ENCODE measurements around the gene CDH20.
"Not testable (repeated sequence)": the region's sequence is repeated elsewhere in the genome, so short reads cannot be mapped to it uniquely, and the experiment has no call there.

Gene CDH20

DNA sequence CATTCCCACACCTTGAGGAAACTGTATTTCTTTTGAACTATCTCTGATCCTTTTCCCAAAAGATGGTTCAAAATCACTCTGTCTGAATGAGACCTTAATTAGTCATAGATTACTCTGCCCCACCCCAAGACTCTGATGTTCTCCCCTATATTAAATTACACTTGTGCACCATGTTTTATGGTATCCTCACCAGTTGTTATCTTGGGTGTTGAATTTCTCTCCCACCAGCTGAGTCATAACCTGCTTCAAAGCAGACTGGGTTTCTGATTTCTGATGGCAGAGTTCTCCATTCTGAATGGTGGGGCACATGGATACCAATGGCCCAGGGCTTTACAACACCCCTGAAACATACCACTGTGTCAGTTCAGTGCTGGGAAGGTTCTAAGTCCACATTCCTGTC, 15.0 kb downstream of the CDH20 start:
- DNase-seq (ENCODE audit: low spot score), result no peak

- DNase-seq (ENCODE audit: low spot score), result no peak
These were observed 17.3 kb downstream of the CDH20 start for GRCh38 chr18:61350578-61350977.

- DNase-seq (ENCODE audit: low spot score), result no peak
These were observed 18.8 kb downstream of the CDH20 start for GRCh38 chr18:61352059-61352458.

GRCh38 chr18:61352611-61353010, 19.4 kb downstream of the CDH20 start:
- no peak for DNase-seq (ENCODE audit: low spot score)

DNA sequence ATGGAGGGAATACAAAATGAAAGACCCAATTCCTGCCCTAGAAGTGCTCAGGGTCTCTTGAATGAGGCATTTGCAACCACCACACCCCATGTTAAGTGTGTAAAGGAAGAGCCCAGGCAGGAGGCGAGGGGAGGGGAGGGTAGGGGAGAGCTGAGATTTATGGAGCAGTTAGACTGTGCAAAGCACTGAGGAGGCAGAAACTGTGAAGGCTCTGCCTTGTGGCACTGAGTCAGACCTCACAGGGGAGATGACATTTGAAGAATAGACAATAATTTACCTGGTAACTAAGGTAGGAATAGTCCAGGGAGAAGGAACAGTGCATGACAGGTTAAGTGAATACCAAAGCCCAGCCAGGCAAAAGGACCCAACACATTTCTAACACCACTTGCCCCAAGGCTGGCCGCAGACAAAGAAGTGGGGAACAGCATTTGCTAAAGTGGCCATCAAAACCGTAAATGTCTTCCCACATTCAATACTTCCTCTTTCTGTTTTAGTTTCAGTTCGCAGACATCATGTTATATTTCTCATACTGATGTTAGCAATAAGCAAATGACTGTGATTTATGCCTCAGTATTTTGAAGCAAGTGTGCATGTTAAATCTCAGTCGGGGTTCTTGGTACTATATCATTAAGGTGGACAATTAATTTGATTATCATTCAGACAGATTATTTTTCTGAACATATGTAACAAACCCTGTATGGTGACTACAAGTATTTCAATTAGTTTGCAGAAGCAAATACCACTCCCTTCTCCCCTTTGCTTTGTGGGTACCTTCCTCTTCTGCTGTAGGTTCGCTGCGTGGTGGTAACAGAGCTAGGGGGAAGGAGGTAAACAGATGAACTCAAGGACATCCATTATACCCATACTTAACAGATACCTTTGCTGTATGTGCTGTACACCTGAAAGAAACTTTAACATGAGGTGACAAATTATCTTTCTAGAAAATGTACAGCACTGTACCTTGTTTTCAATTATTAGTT, 27.5 kb downstream of the CDH20 start:
- no peak for DNase-seq (ENCODE audit: low spot score)

DNA sequence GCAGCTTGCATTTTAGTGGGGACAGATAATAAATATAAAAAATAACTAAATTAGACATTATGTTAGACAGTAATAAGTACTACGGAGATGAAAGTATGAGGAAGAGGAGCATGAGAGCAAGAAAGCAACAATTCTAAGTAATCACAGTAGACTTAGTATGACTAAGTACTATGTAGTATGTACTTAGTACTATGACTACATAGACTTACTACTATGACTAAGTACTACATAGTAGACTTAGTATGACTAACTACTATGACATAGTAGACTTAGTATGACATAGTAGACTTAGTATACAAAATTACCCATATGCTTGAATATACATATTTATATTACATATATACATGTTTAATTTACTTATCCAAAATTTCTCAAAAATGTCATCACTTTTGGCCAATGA, 29.3 kb downstream of the CDH20 start:
- DNase-seq (ENCODE audit: low spot score), result no peak

DNA sequence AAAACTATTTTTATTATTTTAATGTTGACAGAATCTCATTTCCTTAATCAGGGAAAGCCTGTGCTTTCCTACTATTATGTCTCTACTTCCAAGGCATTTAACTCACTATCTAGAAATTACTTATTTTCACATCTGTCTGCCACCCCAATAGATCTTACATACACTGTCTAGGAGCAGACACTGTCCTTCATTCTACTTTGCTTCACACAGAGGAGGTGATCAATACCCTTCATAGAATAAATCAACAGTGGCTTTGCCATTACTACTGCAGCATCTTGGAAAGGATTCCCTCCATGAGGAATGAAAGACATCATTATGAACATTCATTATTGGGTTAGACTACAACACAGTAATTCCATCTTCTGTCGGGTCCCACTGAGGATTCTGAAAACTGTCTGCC, 31.7 kb downstream of the CDH20 start:
- DNase-seq (ENCODE audit: low spot score), result no peak

GRCh38 chr18:61368001-61368400, 34.8 kb downstream of the CDH20 start:
- no peak for DNase-seq (ENCODE audit: low spot score)

GRCh38 chr18:61369671-61370070, 36.4 kb downstream of the CDH20 start:
- not testable (repeated sequence) for DNase-seq (ENCODE audit: low spot score)

GRCh38 chr18:61371111-61371510, 37.9 kb downstream of the CDH20 start:
- no peak for DNase-seq (ENCODE audit: low spot score)

DNA sequence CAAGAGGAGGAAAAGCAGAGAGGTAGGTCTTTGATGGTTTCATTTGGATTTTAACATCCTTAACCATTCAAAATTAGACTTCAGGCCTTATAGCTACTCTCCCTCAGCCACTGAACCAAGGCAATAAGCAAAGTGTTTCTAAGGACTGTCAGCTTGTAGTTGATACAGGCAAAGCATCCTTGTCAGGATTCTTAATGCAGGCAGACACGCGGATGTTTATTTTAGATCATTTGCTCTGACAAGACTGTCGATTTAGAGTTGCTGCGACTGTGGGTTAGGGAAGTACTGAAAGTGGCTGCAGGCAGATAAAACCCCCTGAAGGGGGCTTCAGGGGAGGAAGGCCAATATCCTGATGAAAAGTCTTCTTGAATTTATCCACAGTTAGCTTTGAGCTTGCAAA, 46.6 kb downstream of the CDH20 start:
- DNase-seq (ENCODE audit: low spot score), result no peak

DNA sequence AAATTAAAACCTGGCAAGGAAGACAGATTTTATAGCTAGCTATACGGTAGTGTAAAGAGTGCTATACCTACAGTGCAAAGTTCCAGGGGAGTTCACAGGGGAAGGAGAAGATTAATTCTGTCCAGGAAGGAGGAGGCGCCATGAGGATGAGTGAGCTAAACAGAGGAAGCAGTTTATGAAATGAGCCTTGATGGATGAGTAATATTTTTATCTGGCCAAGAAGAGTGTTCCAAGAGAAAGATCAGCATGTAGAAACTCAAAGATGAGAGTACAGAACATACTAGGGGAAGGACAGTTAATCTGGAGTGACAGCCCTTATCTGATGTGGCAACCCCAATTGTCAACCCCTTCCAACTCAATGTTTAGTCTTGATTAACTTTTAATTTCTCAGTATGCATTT, 54.8 kb downstream of the CDH20 start:
- DNase-seq (ENCODE audit: low spot score), result no peak

GRCh38 chr18:61394983-61395382, 61.8 kb downstream of the CDH20 start:
- no peak for DNase-seq (ENCODE audit: low spot score)

GRCh38 chr18:61397222-61397621, 64.0 kb downstream of the CDH20 start:
- DNase-seq (ENCODE audit: low spot score), result no peak

DNA sequence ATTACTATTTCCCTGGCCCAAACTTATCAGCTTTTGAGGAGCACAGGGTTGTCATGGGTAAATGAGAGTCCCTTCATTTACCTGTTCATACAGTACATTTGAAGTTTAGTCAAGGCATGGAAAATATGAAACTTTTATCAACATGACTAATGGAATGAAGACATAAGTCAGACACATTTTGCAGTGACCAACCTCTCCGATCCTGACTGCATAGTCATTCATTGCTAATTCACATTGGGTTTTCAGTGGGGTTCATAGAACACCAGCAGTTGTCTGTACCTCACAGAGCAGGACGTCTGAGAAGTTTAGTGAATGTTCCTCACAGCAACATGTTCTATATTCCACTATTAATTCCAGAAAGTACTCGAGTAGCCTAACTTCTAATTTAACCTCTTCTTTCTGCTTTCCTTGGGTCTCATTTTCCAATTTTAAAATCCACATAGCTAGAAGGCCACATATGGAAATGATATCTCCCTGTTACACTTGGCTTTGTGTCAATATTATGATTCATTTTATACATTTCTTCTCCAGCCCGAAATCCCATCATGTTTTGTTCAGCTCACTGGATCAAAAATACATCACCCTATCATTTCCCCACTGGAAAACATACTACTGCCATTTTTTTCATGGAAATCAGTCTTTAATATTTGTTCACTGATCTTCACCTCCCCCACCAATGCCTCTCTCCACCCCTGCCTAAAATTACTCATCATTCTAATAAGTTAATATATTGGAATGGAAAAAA, 65.9 kb downstream of the CDH20 start:
- DNase-seq (ENCODE audit: low spot score), result no peak

DNA sequence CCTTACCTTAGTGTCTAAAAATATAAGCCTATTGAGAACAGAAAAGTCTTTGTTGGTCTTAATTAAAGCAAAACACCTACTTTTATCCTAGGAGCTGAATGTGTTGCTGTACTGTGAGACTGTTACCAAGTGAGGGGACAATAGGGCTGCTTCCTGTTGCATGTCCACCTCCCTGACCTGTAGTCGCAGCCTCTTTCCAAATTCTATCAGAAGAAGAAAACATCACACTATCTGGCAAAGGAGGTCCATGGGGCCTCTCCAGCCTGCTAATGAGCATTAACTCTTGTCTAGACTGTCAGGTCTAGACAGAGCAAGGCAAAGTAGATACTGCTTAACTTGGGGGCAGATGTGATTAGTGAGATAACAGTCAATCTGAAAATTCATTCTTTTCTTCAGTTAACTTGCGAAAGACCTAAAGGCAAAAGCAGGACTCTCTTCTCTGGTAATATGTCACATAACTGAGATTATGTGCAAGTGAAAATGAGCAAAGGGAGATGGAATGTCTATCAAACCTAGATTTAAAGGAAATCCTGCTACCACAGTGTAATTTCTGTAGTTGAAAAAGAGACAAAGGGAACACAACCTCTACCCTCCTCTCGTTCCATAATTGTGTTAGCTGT, 66.9 kb downstream of the CDH20 start:
- DNase-seq (ENCODE audit: low spot score), result no peak

GRCh38 chr18:61400716-61401115, 67.5 kb downstream of the CDH20 start:
- DNase-seq (ENCODE audit: low spot score), result no peak

- no peak for DNase-seq (ENCODE audit: low spot score)
These were observed 69.5 kb downstream of the CDH20 start for GRCh38 chr18:61402726-61403125.

DNA sequence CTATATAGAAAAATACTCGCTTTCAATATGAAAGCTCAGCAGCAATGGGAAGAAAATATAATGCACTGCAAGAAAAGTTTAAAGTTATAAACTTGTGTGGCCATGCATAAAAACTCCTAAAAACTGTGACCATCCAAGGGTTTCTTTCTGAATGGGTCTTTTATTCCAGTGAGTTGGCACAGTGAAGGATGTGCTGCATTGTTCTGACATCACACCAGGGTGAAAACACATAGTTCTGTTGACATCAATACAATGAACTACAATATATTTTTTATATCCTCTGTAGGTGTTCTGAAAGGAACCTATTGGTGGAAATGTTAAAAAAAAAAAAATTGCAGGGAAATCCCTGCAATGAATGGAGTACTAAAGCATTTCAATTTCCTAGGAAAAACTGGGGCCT, 80.2 kb downstream of the CDH20 start:
- DNase-seq (ENCODE audit: low spot score), result peak; percentile 88

GRCh38 chr18:61414086-61414485, 80.9 kb downstream of the CDH20 start:
- DNase-seq (ENCODE audit: low spot score), result peak; percentile 58

DNA sequence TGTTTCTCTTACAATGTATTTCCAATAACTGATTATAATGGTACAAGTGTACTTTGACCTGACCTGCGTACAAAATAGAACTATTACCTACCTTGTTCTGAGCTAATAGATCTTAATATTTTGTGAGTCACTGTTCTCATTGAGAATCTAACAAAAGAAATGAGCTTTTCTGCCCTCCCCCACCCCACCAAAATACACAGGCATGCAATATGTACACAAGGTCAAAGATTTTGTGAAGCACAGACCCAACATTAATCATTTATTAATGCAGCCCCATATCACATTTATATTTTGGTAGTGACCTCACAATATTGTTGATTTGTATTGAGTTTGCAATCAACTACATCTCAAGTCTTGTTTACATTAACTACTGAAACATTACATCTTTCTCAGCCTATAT, 86.5 kb downstream of the CDH20 start:
- DNase-seq (ENCODE audit: low spot score), result no peak

DNA sequence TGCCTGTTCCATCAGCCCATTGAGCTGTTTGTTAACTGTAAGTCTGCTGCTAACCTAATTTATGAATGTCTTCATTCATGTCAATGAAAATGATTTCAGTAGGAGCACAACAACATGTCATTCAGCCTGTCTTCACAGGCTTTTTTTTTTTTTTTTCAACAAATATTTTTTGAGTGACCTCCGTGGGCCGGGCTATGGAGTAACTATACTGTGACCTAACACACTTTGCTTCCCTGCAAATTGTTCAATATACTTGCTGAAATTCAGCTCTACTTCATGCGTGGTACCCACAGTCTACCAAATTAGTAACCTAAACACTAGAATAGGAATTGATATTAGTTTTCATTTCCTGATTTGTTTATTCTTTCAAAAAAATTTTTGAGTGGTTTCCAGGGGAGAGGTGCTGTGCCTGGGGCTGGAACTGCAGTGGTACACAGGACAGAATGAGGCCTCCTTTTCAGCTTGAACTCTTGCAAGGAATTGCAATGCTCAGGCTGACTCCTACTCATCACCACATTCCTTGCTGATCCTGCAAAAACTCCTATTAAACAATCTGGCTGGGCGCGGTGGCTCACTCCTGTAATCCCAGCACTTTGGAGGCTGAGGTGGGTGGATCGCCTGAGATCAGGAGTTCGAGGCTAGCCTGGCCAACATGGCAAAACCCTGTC, 87.1 kb downstream of the CDH20 start:
- DNase-seq (ENCODE audit: low spot score), result peak; percentile 47
